Measurements from ENCODE around the gene ARHGAP19. TPM values are rescaled to one million over a fixed set of nuclear protein-coding genes. Genes with fewer than 3 reads are reported as not detected.

Gene ARHGAP19
- total and polyA plus RNA-seq, 2 of the 8 experiments (the other 6 are each of a cell fraction or from before 2014, with no cell fraction given), result 13.3 to 32.1 TPM

GRCh38 chr10:97182288-97182990, 110.0 kb downstream of the ARHGAP19 start (continued):
- TF ChIP-seq CHD7 (IDR thresholded peaks at IDR 0.05; ENCODE audit: insufficient replicate concordance, low read length) (no peak), SUZ12 (IDR thresholded peaks at IDR 0.05; ENCODE audit: low read length) (no peak), GTF2F1 (IDR thresholded peaks at IDR 0.05; ENCODE audit: borderline replicate concordance, low read depth, low read length) (no peak), NRF1 (IDR thresholded peaks at IDR 0.05; ENCODE audit: low read depth, low read length) (no peak), BACH1 (IDR thresholded peaks at IDR 0.05; ENCODE audit: low read length) (no peak)
